Uterus (tissue), 4 donors: ENCODE measurements around the gene NR2C2. TPM values are rescaled to one million over a fixed set of nuclear protein-coding genes. Genes with fewer than 3 reads are reported as not detected.

ENCODE experiments used
- DNase-seq, 2 donors: peaks; one replicate each; pipeline ENCODE4 v3.0.0-alpha.2; 2019 to 2020
- H3K27ac ChIP-seq, 2 donors: fragments of 200-600 bp; sonication (generic); 1 replicate in 1 of 2; 2 replicates in 1 of 2; pipeline ENCODE4 v1.5.1; 2016 to 2018
- H3K27me3 ChIP-seq, 2 donors: fragments of 200-600 bp; sonication (generic); one replicate each; pipeline ENCODE4 v1.5.1; 2018 to 2019; ENCODE audit warnings: control low read depth in 1 of 2
- H3K36me3 ChIP-seq, 2 donors: fragments of 200-600 bp; sonication (generic); one replicate each; pipeline ENCODE4 v1.5.1; 2019; ENCODE audit warnings: control low read depth in 1 of 2
- H3K4me1 ChIP-seq, 2 donors: fragments of 200-600 bp; sonication (generic); one replicate each; pipeline ENCODE4 v1.5.1; 2018 to 2019; ENCODE audit warnings: control low read depth in 1 of 2
- H3K4me3 ChIP-seq, 2 donors: fragments of 200-600 bp; sonication (generic); 1 replicate in 1 of 2; 2 replicates in 1 of 2; pipeline ENCODE4 v1.5.1; 2018 to 2019; ENCODE audit warnings: mild to moderate bottlenecking in 1 of 2
- H3K9me3 ChIP-seq, 2 donors: fragments of 200-600 bp; sonication (generic); one replicate each; pipeline ENCODE4 v1.5.1; 2019; ENCODE audit warnings: control low read depth in 1 of 2
- POLR2A ChIP-seq, 2 donors: fragments of 450-650 bp; IDR thresholded peaks; one replicate each; pipeline ENCODE4 v1.6.1; 2016; ENCODE audit warnings: antibody characterized with exemption in 2 of 2, mild to moderate bottlenecking in 1 of 2, moderate library complexity in 1 of 2
- intact Hi-C: fragments of 100-400 bp; cut with DNase I; formaldehyde crosslinking; loops from one replicate; pipeline ENCODE4 v1.15.1; 2023; ENCODE audit warnings: low total_unique reads
- total RNA-seq, 4 donors: library from RNA; depleted of rRNA in 3 of 4; stranded (reverse); fragments of >200 nt in 3 of 4; gene quantifications; one replicate each; pipeline versions ENCODE4 v1.1.0 to v1.2.4, GENCODE V29; 2014 to 2023
- TF ChIP-seq, protein P1 (sequence below), 4 experiments: fragments of 200-600 bp in 2 of 4; fragments of 450-650 bp in 2 of 4; sonication (generic) in 2 of 4; IDR thresholded peaks; one replicate each; pipeline ENCODE4 v1.5.1; 2016 to 2019; ENCODE audit warnings: antibody characterized with exemption in 4 of 4, mild to moderate bottlenecking in 2 of 4, moderate library complexity in 1 of 4
- donor health status: DM: yes; HTN: yes; CAD: no.

Gene NR2C2
- total RNA-seq, 4 donors from 2014 or later: 29.7 to 78.3 (median 61.0) TPM

DNA sequence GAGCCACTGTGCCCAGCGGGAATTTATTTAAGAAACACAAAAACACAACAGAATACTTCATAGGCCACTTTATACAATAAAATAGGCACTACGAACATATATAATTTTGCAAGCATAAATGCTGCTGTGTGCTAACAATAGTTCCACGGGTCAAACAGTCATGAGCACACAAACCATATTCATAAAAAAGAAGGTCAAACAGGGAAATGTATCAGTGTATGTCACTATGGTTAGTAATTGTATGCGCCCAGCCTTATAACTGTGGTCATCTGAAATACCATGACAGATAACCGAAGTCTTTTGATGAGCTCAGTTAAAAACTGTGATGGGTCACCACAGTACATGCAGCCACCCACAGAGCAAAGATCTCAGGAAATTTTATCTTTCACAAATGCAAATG, 38.1 kb upstream of the NR2C2 start:
- intact Hi-C loops: no loop called here
- Histone ChIP-seq H3K4me3 (no peak overlapping the region), H3K27me3 (no peaks in the 10 kb centered on the region), H3K27ac (no peak overlapping the region), H3K4me1 (no peaks in the 10 kb centered on the region), H3K9me3 (no peaks in the 10 kb centered on the region), H3K36me3 (no peaks in the 10 kb centered on the region)
- DNase-seq: no peak
- TF ChIP-seq, protein P1, sequence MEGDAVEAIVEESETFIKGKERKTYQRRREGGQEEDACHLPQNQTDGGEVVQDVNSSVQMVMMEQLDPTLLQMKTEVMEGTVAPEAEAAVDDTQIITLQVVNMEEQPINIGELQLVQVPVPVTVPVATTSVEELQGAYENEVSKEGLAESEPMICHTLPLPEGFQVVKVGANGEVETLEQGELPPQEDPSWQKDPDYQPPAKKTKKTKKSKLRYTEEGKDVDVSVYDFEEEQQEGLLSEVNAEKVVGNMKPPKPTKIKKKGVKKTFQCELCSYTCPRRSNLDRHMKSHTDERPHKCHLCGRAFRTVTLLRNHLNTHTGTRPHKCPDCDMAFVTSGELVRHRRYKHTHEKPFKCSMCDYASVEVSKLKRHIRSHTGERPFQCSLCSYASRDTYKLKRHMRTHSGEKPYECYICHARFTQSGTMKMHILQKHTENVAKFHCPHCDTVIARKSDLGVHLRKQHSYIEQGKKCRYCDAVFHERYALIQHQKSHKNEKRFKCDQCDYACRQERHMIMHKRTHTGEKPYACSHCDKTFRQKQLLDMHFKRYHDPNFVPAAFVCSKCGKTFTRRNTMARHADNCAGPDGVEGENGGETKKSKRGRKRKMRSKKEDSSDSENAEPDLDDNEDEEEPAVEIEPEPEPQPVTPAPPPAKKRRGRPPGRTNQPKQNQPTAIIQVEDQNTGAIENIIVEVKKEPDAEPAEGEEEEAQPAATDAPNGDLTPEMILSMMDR (IDR thresholded peaks at IDR 0.05): no peak
- no peak for TF ChIP-seq POLR2A (IDR thresholded peaks at IDR 0.05)

DNA sequence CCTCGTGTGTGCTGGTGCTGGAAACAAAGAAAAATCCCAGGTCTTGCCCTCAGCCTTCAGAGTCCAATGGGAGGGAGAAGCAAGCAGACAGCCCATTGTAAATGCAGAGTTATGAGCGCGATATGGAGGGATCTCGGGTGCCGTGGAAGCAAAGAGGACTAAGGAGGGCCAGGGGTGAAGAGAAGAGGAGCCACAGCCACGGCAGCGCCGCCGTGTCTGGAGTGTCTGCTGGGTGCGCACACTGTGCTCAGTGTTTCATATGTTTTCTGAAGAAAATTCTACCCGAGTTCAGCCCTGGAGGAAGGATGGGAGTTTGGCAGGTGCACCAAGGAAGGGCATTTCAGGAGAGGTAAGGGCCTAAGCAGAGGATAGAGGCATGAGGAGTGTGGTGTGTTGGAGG, 35.7 kb upstream of the NR2C2 start:
- DNase-seq: no peak
- TF ChIP-seq, protein P1 (IDR thresholded peaks at IDR 0.05): no peak
- no peak for TF ChIP-seq POLR2A (IDR thresholded peaks at IDR 0.05)
- Histone ChIP-seq H3K36me3 (no peaks in the 10 kb centered on the region), H3K4me1 (no peaks in the 10 kb centered on the region), H3K27ac (no peak overlapping the region), H3K4me3 (no peak overlapping the region), H3K9me3 (no peaks in the 10 kb centered on the region), H3K27me3 (no peaks in the 10 kb centered on the region)
- intact Hi-C loops: no loop called here

DNA sequence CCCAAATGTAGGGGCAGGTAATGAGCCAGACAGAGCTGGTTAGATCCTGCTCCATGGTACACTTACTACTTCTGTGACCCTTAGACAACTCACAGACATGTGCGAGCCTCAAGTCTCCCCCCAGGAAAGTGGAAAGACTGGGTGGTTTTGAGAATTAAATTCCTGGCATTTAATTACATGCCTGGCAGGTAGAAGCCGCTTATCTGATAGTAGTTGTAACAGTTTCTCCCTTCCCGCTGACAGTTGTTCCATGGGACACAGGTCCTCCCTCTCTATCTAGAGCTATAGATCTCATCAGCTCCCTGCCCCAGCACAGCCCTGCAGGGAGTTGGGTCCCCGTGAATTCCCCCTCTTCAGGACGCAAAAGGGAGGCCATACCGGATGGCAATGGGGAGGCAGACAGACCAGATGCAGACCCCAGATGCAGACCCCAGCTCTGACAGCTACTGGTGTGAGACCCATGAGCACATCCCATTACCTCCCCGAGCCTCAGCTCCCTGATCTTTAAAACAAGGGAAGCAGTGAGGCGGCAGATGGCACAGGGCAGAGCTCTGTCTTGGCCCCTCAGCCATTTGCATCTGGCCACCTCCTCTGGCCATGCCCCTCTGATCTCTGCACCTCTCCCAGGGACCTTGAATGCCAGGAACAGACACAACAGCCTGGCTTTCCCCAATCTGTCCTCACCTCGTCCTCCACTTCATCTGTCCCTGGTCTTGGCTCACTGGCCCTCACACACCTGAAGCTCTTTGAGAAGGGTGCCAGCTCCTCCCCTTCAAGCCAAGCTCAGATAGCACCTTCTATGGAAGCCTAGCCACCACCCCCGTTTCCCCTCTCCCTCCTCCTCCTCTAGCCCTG, 34.1 kb upstream of the NR2C2 start:
- no peak overlapping the region for H3K27ac ChIP-seq
- H3K9me3 ChIP-seq: no peaks in the 10 kb centered on the region
- no peaks in the 10 kb centered on the region for H3K36me3 ChIP-seq
- no peak for TF ChIP-seq POLR2A (IDR thresholded peaks at IDR 0.05)
- H3K4me3 ChIP-seq: no peak overlapping the region
- no peaks in the 10 kb centered on the region for H3K27me3 ChIP-seq
- H3K4me1 ChIP-seq: no peaks in the 10 kb centered on the region
- intact Hi-C loops: no loop called here
- DNase-seq: no peak

DNA sequence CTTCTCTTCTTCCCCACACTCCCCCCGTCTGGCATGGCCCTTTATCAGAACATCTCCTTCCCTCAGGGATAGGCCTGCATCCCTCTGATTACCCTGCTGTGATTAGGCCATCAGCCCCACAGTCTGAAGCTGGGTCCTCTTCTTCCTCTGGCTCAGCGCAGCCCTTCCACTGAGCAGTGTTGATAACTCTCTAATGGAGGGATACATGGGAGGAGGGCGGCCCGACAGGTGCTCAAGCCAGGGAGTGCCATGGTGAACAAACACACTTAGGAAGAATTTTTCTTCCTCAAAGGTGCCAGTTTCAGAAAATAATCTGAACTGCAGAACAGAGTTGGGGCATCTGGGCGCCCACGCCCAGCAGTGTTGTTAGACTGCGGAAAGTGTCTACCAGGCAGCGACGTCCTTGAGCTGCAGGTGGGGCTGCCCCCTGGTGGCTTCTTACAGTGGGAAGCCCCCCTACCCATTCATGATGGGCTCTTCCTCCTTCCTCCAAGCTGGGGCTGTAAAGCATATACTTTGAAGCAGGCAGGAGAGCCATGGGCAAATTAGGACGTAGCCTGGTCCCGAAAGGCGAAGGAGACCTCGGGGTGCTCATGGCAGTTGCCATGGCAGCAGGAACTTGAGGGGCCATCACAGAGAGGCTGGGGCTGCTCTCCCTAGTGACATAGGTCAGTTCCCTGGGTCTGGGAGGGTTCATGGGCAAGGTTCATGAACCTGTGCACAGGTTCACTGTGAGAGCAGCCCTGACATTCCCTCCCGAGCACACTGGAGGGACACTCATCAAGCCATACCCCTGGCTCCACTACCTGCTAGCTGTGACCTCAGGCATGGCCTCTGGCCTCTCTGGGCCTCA, 33.2 kb upstream of the NR2C2 start:
- intact Hi-C loops: no loop called here
- Histone ChIP-seq H3K9me3 (no peaks in the 10 kb centered on the region), H3K4me1 (no peaks in the 10 kb centered on the region), H3K27ac (no peak overlapping the region), H3K27me3 (no peaks in the 10 kb centered on the region), H3K4me3 (no peak overlapping the region), H3K36me3 (no peaks in the 10 kb centered on the region)
- no peak for DNase-seq
- TF ChIP-seq, protein P1 (IDR thresholded peaks at IDR 0.05): no peak
- no peak for TF ChIP-seq POLR2A (IDR thresholded peaks at IDR 0.05)

DNA sequence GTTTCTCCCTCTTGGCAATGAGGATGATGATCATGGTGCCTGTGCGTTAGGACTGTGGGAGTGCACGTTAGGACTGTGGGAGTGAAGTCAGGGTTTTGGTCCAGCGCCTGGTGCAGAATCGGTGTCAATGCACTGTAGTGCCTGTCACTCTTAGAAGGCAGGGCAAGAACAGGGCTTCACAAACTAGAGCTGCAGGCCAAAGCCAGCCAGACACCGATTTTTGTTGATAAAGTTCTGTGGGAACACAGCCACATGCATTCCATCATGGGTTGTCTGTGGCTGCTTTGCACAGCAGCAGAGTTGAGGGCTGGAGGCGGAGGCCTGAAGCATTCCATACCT, 32.6 kb upstream of the NR2C2 start:
- no peak overlapping the region for H3K4me3 ChIP-seq
- no peak overlapping the region for H3K27ac ChIP-seq
- DNase-seq: no peak
- H3K27me3 ChIP-seq: no peaks in the 10 kb centered on the region
- no peaks in the 10 kb centered on the region for H3K4me1 ChIP-seq
- H3K9me3 ChIP-seq: no peaks in the 10 kb centered on the region
- intact Hi-C loops: no loop called here
- TF ChIP-seq POLR2A (IDR thresholded peaks at IDR 0.05): no peak
- TF ChIP-seq, protein P1 (IDR thresholded peaks at IDR 0.05): no peak
- no peaks in the 10 kb centered on the region for H3K36me3 ChIP-seq
